AG09309 (cell line): ENCODE results near the gene CPNE4.

Experiments
- DNase-seq: peaks from one replicate; pipeline ENCODE4 v3.0.0-alpha.2; 2010; ENCODE audit warnings: low read depth
- H3K4me3 ChIP-seq: 2 replicates; pipeline ENCODE4 v1.5.1; 2011; ENCODE audit warnings: mild to moderate bottlenecking, low read depth, low read length, moderate library complexity; ENCODE audit not compliant: control insufficient read depth
- TF ChIP-seq, protein P1 (sequence below): IDR thresholded peaks from 2 replicates; pipeline ENCODE4 v1.5.1; 2011; ENCODE audit warnings: mild to moderate bottlenecking, low read depth, low read length, inconsistent platforms; ENCODE audit not compliant: insufficient read depth, control insufficient read depth; ENCODE audit errors: missing control alignments

The CPNE4 gene

DNA sequence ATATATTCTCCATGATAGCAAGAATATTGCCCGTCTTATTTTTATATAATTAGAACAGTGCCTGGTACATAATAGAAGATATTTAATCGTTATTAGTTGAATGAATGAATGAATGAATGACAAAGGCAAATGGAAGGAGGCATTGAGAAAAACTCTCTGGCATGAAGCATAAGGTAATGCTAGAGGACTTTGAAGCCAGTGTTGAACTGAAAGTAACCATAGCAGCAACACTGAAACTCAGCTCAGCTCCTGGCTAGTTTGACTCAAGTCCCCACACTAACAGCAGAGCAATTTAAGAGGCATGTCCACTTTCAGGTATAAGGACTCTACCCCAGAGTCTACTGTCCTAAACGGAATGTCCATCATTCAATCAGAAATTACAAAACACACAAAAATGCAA, 227.0 kb downstream of the CPNE4 start:
- H3K4me3 ChIP-seq, result no peak overlapping the region
- TF ChIP-seq, protein P1, sequence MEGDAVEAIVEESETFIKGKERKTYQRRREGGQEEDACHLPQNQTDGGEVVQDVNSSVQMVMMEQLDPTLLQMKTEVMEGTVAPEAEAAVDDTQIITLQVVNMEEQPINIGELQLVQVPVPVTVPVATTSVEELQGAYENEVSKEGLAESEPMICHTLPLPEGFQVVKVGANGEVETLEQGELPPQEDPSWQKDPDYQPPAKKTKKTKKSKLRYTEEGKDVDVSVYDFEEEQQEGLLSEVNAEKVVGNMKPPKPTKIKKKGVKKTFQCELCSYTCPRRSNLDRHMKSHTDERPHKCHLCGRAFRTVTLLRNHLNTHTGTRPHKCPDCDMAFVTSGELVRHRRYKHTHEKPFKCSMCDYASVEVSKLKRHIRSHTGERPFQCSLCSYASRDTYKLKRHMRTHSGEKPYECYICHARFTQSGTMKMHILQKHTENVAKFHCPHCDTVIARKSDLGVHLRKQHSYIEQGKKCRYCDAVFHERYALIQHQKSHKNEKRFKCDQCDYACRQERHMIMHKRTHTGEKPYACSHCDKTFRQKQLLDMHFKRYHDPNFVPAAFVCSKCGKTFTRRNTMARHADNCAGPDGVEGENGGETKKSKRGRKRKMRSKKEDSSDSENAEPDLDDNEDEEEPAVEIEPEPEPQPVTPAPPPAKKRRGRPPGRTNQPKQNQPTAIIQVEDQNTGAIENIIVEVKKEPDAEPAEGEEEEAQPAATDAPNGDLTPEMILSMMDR, result no peak
- DNase-seq, result no peak

DNA sequence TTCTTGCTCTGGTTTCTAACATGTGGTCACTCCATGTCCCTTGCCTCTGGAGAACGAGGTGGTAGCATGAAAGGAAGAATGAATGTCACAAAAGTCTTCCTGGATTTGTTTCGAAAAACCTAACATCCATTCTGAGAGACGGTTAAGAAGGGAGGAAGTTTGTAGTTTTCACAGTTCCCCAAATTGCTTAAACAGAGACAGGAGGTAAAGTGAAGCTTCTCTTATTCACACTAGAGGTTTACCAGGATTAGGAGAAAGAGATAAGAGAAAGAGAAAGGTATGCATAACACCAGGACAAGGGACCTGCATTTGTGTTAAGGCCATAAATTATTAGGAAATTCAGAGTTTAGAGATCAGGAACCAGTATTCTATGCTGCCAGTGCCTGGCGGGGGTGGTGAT, 228.1 kb downstream of the CPNE4 start:
- H3K4me3 ChIP-seq, result no peak overlapping the region
- TF ChIP-seq, protein P1, result no peak
- DNase-seq, result no peak

DNA sequence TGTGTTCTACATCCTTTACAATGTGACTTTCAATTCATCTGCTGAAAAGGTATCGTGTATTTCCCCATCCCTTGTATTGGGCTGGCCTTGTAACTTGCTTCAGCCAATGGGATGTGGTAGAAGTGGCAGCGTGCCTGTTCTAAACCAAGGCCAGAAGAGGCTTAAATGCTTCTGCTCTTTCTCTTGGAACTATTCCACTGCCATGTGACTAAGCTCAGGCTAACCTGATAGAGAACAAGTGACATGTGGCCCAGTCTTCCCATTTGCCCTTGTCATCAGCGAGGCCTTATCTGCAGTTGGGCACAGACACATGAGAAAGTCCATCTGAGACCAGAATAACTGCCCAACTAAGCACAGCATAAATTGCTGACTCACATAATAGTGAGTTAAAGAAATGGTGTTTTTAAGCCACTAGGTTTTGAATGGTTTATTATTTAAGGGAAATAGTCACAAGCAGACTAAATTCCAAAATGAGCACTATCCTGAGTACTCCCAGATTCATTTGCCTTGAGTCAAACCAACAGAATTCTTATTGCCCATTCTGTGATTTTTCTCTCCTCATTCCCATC, 230.2 kb downstream of the CPNE4 start:
- DNase-seq, result no peak
- TF ChIP-seq, protein P1, result no peak
- H3K4me3 ChIP-seq, result no peak overlapping the region

DNA sequence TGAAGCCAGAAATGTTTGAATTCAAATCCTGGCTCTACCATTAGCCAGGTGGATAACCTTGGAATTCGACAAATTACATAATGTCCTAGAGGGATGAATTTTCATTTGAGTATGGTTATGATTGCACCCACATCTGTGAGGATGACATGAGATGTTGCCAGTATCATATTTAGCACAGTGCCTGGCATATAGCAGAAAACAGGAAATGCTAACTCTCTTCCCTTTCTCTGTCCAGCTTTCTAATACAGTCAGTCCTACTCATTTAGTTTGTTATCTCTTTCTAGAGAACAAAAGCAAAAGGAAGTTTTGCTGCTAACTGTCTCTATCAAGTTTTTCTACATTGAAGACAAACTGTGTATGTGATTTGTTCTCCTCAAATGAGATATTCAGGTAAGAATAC, 231.7 kb downstream of the CPNE4 start:
- no peak overlapping the region for H3K4me3 ChIP-seq
- TF ChIP-seq, protein P1, result no peak
- DNase-seq, result no peak

DNA sequence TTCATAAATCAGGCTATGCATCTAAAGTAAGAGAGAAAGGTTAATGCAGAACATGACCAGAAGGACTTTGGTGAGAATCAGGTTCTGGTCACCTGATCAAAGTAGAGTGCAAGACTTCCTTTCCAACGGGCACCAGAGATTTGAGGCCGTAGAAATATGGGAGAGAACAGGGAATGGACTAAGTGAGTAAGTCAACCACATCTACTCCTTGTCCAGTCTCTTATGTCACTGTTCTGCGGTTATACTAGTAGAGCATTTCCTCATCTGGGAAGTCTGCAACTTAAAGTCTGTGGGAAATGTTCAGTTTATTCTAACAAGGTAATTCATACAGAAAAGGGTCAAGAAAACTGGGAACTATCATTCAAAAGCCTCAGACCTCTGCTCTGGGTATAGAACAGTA, 232.8 kb downstream of the CPNE4 start:
- no peak for DNase-seq
- H3K4me3 ChIP-seq, result no peak overlapping the region
- TF ChIP-seq, protein P1, result no peak

DNA sequence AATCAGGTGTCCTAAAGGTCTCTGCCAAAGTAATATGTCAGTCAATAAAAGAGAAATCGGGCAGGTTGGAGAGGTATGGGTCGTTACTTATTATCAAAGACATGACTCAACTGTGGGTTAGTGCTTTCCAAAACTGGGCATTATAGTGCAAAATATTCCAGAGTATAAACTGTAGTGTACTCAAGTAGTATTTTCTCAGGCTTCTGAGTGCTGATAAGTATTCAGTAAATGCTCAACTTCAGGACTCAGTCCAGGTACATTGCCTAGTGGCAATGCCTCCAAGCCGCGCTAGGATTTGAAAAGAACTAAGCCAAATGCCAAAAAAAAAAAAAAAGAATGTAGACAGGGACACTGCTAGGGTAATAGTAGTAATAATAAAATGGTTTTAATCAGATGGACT, 233.2 kb downstream of the CPNE4 start:
- no peak overlapping the region for H3K4me3 ChIP-seq
- TF ChIP-seq, protein P1, result no peak
- DNase-seq, result no peak

DNA sequence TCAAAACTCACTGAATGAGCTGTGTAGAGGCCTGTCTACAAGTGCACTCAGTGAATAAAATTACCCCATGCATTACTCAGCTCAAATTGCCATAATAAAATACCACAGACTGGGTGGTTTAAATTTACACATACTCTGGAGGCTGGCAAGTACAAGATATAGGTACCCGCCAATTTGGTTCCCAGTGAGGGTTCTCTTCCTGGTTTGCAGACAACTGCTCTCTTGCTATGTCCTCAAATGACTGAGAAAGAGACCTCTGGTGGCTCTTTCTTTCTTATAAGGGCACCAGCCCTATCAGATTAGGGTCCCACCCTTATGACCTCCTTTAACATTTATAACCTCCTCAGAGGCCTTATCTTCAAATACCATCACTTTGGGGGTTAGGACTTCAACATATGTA, 237.0 kb downstream of the CPNE4 start:
- no peak for DNase-seq
- no peak overlapping the region for H3K4me3 ChIP-seq
- TF ChIP-seq, protein P1, result no peak
